Endothelial cell of hepatic sinusoid (primary cell): ENCODE data around the gene CHST15.

ENCODE experiments used
- in situ Hi-C: cut with HindIII; loops from 2 replicates; pipeline ENCODE4 v1.10.0; 2017; ENCODE audit warnings: low sequenced_read_pairs

CHST15 gene

GRCh38 chr10:124015991-124016390 lies 77.4 kb downstream of the CHST15 start:
- in situ Hi-C loops, result no loop called here

DNA sequence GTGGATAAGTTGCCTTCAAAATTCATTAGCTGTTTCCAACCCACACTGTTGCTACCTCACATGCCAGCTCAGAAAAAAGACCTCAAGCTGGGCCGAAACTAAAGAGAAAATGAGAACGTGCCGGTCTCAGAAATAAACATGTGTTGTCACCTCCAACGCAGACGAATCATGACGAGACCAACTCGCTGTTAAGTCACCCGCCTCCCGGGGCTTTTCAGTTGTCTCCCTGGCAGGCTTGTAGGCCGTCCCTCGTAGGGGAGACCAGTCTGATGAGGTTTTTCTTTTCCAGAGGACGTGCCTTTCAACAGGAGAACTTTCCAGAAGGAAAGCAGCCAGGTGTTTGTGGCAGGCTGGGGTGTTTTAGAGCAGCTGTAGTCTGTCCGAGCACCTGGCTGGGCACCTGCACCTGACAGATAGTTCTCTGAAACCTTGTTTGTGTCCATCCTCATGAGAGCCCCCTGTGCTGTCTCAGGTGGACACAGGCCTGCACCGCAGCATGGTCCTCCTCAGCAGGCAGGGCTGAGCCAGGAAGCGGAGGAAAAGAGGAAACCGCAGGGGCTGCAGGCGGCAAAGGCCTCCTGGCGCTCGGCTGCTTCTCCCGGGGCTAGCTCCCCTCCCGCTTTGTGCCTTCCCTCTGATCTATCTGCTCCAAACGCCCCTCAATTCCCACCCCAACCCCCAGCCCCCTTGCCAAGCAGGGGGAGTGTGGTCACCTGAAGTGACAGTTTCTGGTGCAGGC lies 78.8 kb downstream of the CHST15 start:
- in situ Hi-C loops, result no loop called here

DNA sequence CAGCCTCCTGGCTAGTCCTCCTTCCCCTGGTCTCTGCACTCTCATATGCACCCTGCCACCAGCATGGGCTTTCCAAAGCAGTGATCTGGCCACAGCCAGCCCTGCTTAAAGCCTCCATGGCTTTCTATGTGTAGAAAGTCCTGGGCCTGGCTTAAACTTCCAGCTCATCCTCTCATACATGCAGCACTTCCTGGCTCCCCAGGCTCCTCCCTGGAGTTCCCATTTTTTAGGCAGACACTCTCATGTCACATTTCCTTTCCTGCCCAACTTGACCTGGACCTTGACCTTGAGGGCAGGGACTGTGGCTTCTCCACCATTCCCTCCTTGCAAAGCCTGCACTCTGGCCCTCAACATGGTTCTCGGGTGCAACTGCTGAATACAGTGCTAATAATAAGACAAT lies 79.5 kb downstream of the CHST15 start:
- in situ Hi-C loops, result no loop called here

DNA sequence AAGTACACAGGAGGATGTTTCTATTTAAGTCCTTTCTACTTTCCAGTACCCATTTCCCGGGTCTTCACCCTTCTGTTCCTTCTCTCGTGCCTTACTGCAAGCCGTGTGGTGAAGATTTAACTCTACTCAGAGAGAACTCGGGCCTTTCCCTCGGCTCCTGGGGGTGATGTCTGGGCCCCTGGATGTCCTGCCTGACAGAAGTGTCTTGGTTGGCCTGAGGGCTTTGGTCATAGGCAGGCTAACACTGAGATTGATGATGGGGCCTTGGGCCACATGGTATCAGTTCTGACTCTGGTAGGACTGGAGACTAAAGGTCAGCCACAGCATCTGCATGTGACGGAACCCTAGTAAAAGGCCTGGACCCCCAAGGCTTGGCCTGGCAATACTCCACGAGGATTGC lies 80.4 kb downstream of the CHST15 start:
- in situ Hi-C loops, result no loop called here

GRCh38 chr10:124012583-124012982 lies 80.8 kb downstream of the CHST15 start:
- in situ Hi-C loops, result no loop called here

GRCh38 chr10:124012066-124012465 lies 81.3 kb downstream of the CHST15 start:
- in situ Hi-C loops, result no loop called here

DNA sequence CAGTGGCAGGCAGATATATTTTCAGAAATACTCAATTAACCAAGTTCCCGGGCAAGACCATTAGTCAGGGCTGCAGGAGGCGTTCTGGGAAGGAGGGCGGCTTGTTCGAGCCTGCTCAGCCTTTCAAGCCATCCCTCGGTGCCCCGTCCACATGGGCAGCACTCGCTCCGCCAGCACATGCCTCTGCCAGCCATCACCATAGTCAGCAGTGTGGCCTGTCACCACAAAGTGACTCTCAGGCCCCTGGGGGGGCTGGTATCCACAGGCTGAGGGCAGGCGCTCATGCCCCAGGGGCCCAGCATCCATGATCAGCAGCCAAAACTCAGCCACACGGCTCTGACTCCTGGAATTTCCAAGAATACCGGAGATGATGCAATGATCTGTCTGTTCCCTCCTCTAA lies 81.9 kb downstream of the CHST15 start:
- in situ Hi-C loops, result no loop called here

- in situ Hi-C loops, result no loop called here
Observed at GRCh38 chr10:124010563-124011131, 82.8 kb downstream of the CHST15 start.

- in situ Hi-C loops, result no loop called here
Observed at GRCh38 chr10:124010024-124010423, 83.4 kb downstream of the CHST15 start.

DNA sequence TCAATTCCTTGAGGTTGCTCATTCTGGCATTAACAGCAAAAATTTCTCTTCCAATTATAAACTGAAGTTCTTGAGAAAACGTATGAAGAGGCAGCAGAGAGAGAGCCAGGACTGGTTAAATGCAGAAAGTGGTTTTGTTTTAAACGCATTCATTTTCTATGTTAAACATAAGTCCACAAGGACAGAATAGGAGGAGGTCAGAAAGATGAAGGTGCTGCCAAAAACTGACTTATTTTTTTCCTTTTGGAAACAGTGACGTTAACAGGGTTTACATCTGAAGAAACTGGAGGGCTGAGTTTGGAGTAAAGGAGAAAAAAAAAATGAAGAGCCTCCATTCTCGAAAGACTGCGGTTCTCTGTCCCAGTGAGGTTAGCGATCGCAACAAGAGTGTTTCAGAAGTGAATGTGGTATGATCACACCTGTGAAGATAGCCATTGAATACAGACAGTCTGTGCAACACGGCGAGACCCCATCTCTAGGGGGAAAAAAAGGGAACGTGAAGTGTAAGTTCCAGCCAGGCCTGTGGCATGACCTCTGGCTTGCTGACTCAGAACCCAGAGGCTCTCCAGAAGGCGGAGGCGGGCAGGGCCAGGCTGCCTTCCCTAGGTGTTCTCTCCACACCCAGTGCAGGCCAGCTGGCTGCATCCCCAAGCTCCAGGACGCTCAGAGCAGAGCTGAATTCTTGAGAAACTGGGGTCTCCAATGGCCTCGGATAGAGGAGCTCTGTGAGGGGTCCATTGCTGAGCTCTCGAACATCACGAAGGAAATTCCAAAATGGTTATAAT lies 84.0 kb downstream of the CHST15 start:
- in situ Hi-C loops, result no loop called here

DNA sequence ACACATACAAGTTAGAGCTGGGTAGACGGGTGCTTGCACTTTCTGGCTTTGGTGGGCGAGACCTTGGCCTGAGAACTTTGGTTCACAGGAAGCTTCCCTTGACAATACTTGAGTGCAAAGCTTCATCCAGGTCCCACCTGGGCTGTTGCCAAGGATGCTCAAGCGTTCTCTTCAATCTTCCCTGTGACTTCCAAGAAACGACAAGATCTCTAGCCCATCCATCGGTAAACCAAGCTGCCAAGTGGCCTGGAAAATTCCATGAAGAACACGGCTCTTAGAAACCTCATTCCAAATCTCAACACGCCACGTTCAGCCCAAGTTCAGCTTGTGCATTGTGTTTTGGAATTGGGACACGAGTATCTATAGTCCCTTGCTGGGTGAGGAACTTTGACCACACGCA lies 84.7 kb downstream of the CHST15 start:
- in situ Hi-C loops, result no loop called here

DNA sequence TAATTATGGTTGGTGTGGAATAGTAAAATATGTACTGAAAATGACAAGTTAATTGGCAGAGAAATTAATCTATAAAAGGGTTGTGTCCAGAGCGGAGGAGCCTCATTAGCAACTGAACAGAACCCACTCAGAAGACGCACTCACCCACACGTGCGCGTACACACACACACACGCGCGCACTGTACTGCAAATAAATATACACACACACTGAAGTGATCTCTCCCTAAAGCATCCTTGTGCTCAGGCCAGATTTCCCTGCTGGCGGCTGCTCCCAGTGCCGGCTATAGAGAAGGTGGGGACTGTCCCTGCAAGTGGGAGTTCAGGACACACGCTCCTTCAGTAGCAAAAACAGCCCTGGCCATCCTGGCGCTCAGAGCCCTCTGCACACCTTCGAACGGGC lies 85.2 kb downstream of the CHST15 start:
- in situ Hi-C loops, result no loop called here

DNA sequence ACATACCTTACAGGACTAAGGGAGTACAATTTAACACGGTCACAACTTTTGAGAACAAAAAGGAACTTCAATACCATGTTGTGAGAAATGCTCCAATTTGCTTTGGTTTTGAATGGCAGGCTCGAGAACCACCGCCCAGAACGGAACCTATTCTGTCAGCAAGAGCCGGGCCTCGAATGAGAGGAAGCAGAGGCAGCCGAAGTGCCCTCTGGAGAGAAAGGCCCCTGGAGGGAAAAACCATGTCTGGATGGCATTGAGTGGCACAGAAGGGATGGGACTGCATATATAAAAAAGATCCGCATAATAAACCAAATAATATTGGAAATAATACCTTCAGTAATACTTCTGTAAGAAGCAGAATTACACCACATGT lies 85.6 kb downstream of the CHST15 start:
- in situ Hi-C loops, result no loop called here

GRCh38 chr10:124007102-124007772 lies 86.2 kb downstream of the CHST15 start:
- in situ Hi-C loops, result no loop called here

GRCh38 chr10:124006526-124006925 lies 86.9 kb downstream of the CHST15 start:
- in situ Hi-C loops, result no loop called here

GRCh38 chr10:124005991-124006392 lies 87.4 kb downstream of the CHST15 start:
- in situ Hi-C loops, result no loop called here

DNA sequence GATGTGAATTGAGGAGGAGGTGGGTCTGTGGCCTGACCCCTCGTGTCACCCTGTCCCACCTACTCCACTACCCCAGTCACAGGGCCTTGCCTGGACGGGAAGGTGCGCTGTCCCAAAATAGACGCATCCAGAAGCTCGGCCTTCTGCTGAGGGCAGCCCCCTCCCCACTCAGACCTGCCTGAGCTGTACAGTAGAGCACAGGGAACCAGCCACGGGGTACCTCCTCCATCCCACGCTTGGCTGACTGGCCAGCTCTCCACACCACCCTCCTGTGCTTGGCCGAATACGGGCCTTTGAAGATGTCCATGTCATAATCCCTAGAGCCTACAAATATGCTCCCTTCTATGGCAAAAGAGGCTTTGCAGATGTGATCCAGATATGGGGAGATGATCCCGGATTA lies 88.3 kb downstream of the CHST15 start:
- in situ Hi-C loops, result no loop called here

- in situ Hi-C loops, result no loop called here
Observed at GRCh38 chr10:124004663-124005004, 88.8 kb downstream of the CHST15 start.

GRCh38 chr10:124003871-124004662 lies 89.3 kb downstream of the CHST15 start:
- in situ Hi-C loops, result no loop called here

GRCh38 chr10:124003481-124003870 lies 89.9 kb downstream of the CHST15 start:
- in situ Hi-C loops, result no loop called here

- in situ Hi-C loops, result no loop called here
Observed at GRCh38 chr10:124003070-124003419, 90.4 kb downstream of the CHST15 start.
